Measurements from ENCODE around the gene GABRD.

DNA sequence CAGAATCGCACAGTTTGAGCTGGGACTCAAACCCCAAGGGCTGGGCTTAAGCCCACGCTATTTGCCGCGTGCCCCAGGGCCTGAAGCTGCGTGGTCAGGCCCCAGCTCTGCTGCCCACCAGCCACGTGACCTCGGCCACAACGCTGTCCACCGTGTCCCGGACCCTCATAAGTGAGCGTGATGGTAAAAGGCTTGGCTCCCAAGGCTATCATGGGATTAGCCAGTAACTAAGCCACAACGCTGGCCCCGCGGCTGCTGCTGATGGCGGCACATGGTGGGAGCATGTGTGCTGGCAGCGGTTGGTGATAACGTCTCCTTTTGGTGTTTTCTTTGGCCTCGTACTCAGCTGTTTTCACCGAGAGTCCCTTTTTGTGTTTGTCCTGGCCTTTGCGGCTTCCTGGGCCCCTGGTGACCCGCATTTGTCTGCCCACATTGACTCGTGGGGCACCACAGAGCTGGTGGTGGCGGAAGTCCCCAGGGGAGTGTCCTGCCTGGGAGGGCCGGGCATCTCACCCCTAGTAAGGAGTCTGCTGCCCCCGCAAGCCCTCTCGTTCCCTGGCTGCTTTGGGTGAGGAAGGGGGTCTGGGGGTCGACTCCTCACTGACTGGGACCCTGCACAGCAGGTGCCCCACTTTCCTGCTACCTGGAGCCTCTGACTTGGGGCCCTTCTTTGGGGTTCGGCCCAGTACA, 60.4 kb downstream of the GABRD start:
- TF ChIP-seq JUNB (IDR thresholded peaks at IDR 0.05; ENCODE audit: unreplicated experiment) (no peak), CTCF (conservative IDR thresholded peaks at IDR 0.05; ENCODE audit: low read depth in 2 of 2) (no peak), EZH2 (IDR thresholded peaks at IDR 0.05; ENCODE audit: low read depth, unreplicated experiment) (no peak), REST (IDR thresholded peaks at IDR 0.05; ENCODE audit: unreplicated experiment) (no peak), POLR2AphosphoS5 (IDR thresholded peaks at IDR 0.05; ENCODE audit: low read depth) (no peak), STAT1 (IDR thresholded peaks at IDR 0.05; ENCODE audit: unreplicated experiment) (no peak), EZH2phosphoT487 (IDR thresholded peaks at IDR 0.05; ENCODE audit: unreplicated experiment) (no peak), CREB1 (CRISPR knock-in tag; IDR thresholded peaks at IDR 0.05; ENCODE audit: low read depth) (no peak)
